Liver (tissue), 9 donors: ENCODE measurements around the gene PFN3. TPM values are rescaled to one million over a fixed set of nuclear protein-coding genes. Genes with fewer than 3 reads are reported as not detected.

Experiments
- DNase-seq: peaks from one replicate; pipeline ENCODE4 v3.0.0-alpha.2; 2017; ENCODE audit warnings: low spot score
- H3K27ac ChIP-seq, 2 donors: one replicate each; pipeline ENCODE4 v1.7.0; 2013; ENCODE audit warnings: inconsistent platforms in 2 of 2, low read length in 2 of 2, control low read depth in 1 of 2, low read depth in 1 of 2, mild to moderate bottlenecking in 1 of 2
- H3K27me3 ChIP-seq, 4 donors: one replicate each; pipeline versions ENCODE4 v1.6.1 to v1.7.0; 2013; ENCODE audit warnings: low read length in 3 of 4, inconsistent platforms in 1 of 4, mild to moderate bottlenecking in 1 of 4, moderate library complexity in 1 of 4; ENCODE audit not compliant: control insufficient read depth in 4 of 4, insufficient read depth in 4 of 4
- H3K36me3 ChIP-seq, 4 donors: one replicate each; pipeline versions ENCODE4 v1.6.1 to v1.7.0; 2013; ENCODE audit warnings: low read length in 3 of 4, mild to moderate bottlenecking in 3 of 4, low read depth in 1 of 4, moderate library complexity in 1 of 4; ENCODE audit not compliant: control insufficient read depth in 4 of 4, insufficient read depth in 3 of 4
- H3K4me1 ChIP-seq, 4 donors: one replicate each; pipeline versions ENCODE4 v1.6.1 to v1.7.0; 2013; ENCODE audit warnings: low read length in 3 of 4, mild to moderate bottlenecking in 3 of 4, moderate library complexity in 1 of 4; ENCODE audit not compliant: control insufficient read depth in 4 of 4, insufficient read depth in 4 of 4
- H3K4me3 ChIP-seq, 3 donors: one replicate each; pipeline versions ENCODE4 v1.6.1 to v1.7.0; 2013; ENCODE audit warnings: low read length in 3 of 3, control low read depth in 1 of 3, low read depth in 1 of 3, mild to moderate bottlenecking in 1 of 3
- H3K9ac ChIP-seq, 2 donors: one replicate each; pipeline ENCODE4 v1.7.0; 2013; ENCODE audit warnings: low read length in 2 of 2, mild to moderate bottlenecking in 2 of 2, moderate library complexity in 2 of 2, control low read depth in 1 of 2, low read depth in 1 of 2
- H3K9me3 ChIP-seq, 4 donors: one replicate each; pipeline versions ENCODE4 v1.6.1 to v1.7.0; 2013; ENCODE audit warnings: low read length in 3 of 4; ENCODE audit not compliant: control insufficient read depth in 4 of 4
- ATF3 ChIP-seq: IDR thresholded peaks from 2 replicates; pipeline ENCODE4 v1.6.1; 2016; ENCODE audit warnings: antibody characterized with exemption
- CTCF ChIP-seq: fragments of 150-350 bp; IDR thresholded peaks from 2 replicates; pipeline ENCODE4 v1.5.1; 2017; ENCODE audit warnings: improper control_type of control experiment, low read depth, low read length; ENCODE audit not compliant: missing input control
- EGR1 ChIP-seq, 2 donors: IDR thresholded peaks; 2 replicates each; pipeline ENCODE4 v1.6.1; 2016 to 2018; ENCODE audit warnings: antibody characterized with exemption in 2 of 2, low read depth in 2 of 2
- FOXA1 ChIP-seq: IDR thresholded peaks from 2 replicates; pipeline ENCODE4 v1.6.1; 2016; ENCODE audit warnings: antibody characterized with exemption
- FOXA2 ChIP-seq: IDR thresholded peaks from 2 replicates; pipeline ENCODE4 v1.6.1; 2016; ENCODE audit warnings: antibody characterized with exemption
- GABPA ChIP-seq, 2 donors: IDR thresholded peaks in 1 of 2; conservative IDR thresholded peaks in 1 of 2; 2 replicates each; pipeline ENCODE4 v1.6.1; 2016; ENCODE audit warnings: antibody characterized with exemption in 2 of 2, mild to moderate bottlenecking in 1 of 2, moderate library complexity in 1 of 2
- HNF4G ChIP-seq: IDR thresholded peaks from 2 replicates; pipeline ENCODE4 v1.6.1; 2016; ENCODE audit warnings: antibody characterized with exemption
- JUND ChIP-seq, 2 donors: IDR thresholded peaks; 2 replicates each; pipeline ENCODE4 v1.6.1; 2016; ENCODE audit warnings: antibody characterized with exemption in 2 of 2
- MAX ChIP-seq: IDR thresholded peaks from 2 replicates; pipeline ENCODE4 v1.6.1; 2016; ENCODE audit warnings: antibody characterized with exemption
- RAD21 ChIP-seq, 2 donors: IDR thresholded peaks; 2 replicates each; pipeline ENCODE4 v1.6.1; 2016; ENCODE audit warnings: antibody characterized with exemption in 2 of 2, mild to moderate bottlenecking in 2 of 2
- REST ChIP-seq: IDR thresholded peaks from 2 replicates; pipeline ENCODE4 v1.6.1; 2016; ENCODE audit warnings: antibody characterized with exemption, mild to moderate bottlenecking
- SP1 ChIP-seq: IDR thresholded peaks from 2 replicates; pipeline ENCODE4 v1.6.1; 2018; ENCODE audit warnings: antibody characterized with exemption, mild to moderate bottlenecking
- TAF1 ChIP-seq: conservative IDR thresholded peaks from 2 replicates; pipeline ENCODE4 v1.6.1; 2016; ENCODE audit warnings: antibody characterized with exemption, mild to moderate bottlenecking
- YY1 ChIP-seq: IDR thresholded peaks from 2 replicates; pipeline ENCODE4 v1.6.1; 2016; ENCODE audit warnings: antibody characterized with exemption, mild to moderate bottlenecking
- ZBTB33 ChIP-seq: IDR thresholded peaks from 2 replicates; pipeline ENCODE4 v1.6.1; 2016; ENCODE audit warnings: antibody characterized with exemption
- WGBS: extraction: QIAGEN DNeasy Blood & Tissue Kit; methylation state at CpG from one replicate; pipeline ENCODE4 v1.1.7; 2013; 5-methylcytosine and 5-hydroxymethylcytosine counted together
- polyA plus RNA-seq, 2 donors: library from polyadenylated mRNA; stranded (reverse) in 1 of 2; unstranded in 1 of 2; fragments of 200-250 nt in 1 of 2; fragments of >200 nt in 1 of 2; fragmentation: Nextera tagmentation in 1 of 2; extraction: Ambion mirVana in 1 of 2; gene quantifications; one replicate each; pipeline versions ENCODE4 v1.2.1 to v1.2.3, GENCODE V29; 2013 to 2015
- total RNA-seq, 2 donors: library from RNA; depleted of rRNA; stranded (reverse); fragments of >200 nt; gene quantifications; one replicate each; pipeline ENCODE4 v1.2.3, GENCODE V29; 2014
- donor health status: healthy.
- donor health status: healthy.
- donor health status: healthy.
- donor health status: healthy.
- donor health status: healthy.

PFN3 gene
- total and polyA plus RNA-seq, 4 donors = not detected

GRCh38 chr5:177393206-177393765 is 7.2 kb downstream of the PFN3 start:
- no peak overlapping the region for H3K27ac ChIP-seq
- H3K4me3 ChIP-seq = no peak overlapping the region
- H3K4me1 ChIP-seq = no peaks in the 10 kb centered on the region
- 81% methylated on average over 1 of the region's 1 CpG for WGBS
- no peaks in the 10 kb centered on the region for H3K9me3 ChIP-seq
- H3K36me3 ChIP-seq = no peaks in the 10 kb centered on the region
- H3K9ac ChIP-seq = no peak overlapping the region
- TF ChIP-seq YY1 = no peak
- no peak for TF ChIP-seq JUND (IDR thresholded peaks at IDR 0.05)
- no peak for TF ChIP-seq CTCF
- no peak for TF ChIP-seq MAX
- TF ChIP-seq RAD21 (IDR thresholded peaks at IDR 0.05) = no peak
- H3K27me3 ChIP-seq = no peaks in the 10 kb centered on the region
- DNase-seq = no peak

GRCh38 chr5:177392765-177393164 is 7.7 kb downstream of the PFN3 start:
- WGBS = 85% methylated on average over 5 of the region's 5 CpGs
- TF ChIP-seq CTCF = no peak
- TF ChIP-seq RAD21 (IDR thresholded peaks at IDR 0.05) = no peak
- TF ChIP-seq FOXA1 = no peak
- no peak for TF ChIP-seq HNF4G
- TF ChIP-seq MAX = no peak
- no peak for TF ChIP-seq JUND (IDR thresholded peaks at IDR 0.05)
- TF ChIP-seq GABPA (IDR thresholded peaks at IDR 0.05 in 1 of 2, conservative IDR thresholded peaks at IDR 0.05 in 1 of 2) = no peak
- no peak for TF ChIP-seq SP1
- TF ChIP-seq FOXA2 = no peak
- TF ChIP-seq ZBTB33 = no peak
- no peak for TF ChIP-seq TAF1
- TF ChIP-seq REST = no peak
- TF ChIP-seq ATF3 = no peak
- no peak for TF ChIP-seq YY1
- TF ChIP-seq EGR1 (IDR thresholded peaks at IDR 0.05; ENCODE audit: low read depth in 2 of 2) = no peak

More at GRCh38 chr5:177392765-177393164, 7.7 kb downstream of the PFN3 start:
- Histone ChIP-seq H3K9me3 (no peaks in the 10 kb centered on the region), H3K27me3 (no peaks in the 10 kb centered on the region), H3K4me3 (no peak overlapping the region), H3K36me3 (no peaks in the 10 kb centered on the region), H3K9ac (no peak overlapping the region), H3K27ac (no peak overlapping the region), H3K4me1 (no peaks in the 10 kb centered on the region)
- no peak for DNase-seq
